AG08396 (cell line): ENCODE measurements around the gene IYD.

Experiments used
- DNase-seq: peaks from one replicate; pipeline ENCODE4 v3.0.0; 2012; ENCODE audit warnings: low spot score, mixed read lengths

Gene IYD

GRCh38 chr6:150394899-150395295 lies 26.1 kb downstream of the IYD start:
- DNase-seq, result no peak

- DNase-seq, result peak; percentile 50
Observed at GRCh38 chr6:150395388-150396009, 26.7 kb downstream of the IYD start.

GRCh38 chr6:150403458-150404246 lies 34.8 kb downstream of the IYD start:
- DNase-seq, result peak; percentile 30

- no peak for DNase-seq
Observed at GRCh38 chr6:150406948-150407347, 38.1 kb downstream of the IYD start.

GRCh38 chr6:150408842-150409241 lies 40.0 kb downstream of the IYD start:
- DNase-seq, result no peak

- DNase-seq, result no peak
Observed at GRCh38 chr6:150409576-150410066, 40.8 kb downstream of the IYD start.

- DNase-seq, result no peak
Observed at GRCh38 chr6:150410399-150410798, 41.6 kb downstream of the IYD start.

- no peak for DNase-seq
Observed at GRCh38 chr6:150410906-150411305, 42.1 kb downstream of the IYD start.

GRCh38 chr6:150412221-150412620 lies 43.4 kb downstream of the IYD start:
- DNase-seq, result no peak

GRCh38 chr6:150413198-150413597 lies 44.4 kb downstream of the IYD start:
- DNase-seq, result no peak

GRCh38 chr6:150413781-150414281 lies 45.0 kb downstream of the IYD start:
- no peak for DNase-seq

- DNase-seq, result no peak
Observed at GRCh38 chr6:150416128-150416527, 47.3 kb downstream of the IYD start.

- no peak for DNase-seq
Observed at GRCh38 chr6:150417250-150417649, 48.4 kb downstream of the IYD start.

GRCh38 chr6:150417899-150418826 lies 49.4 kb downstream of the IYD start:
- DNase-seq, result peak; percentile 64

- DNase-seq, result peak; percentile 67
Observed at GRCh38 chr6:150418827-150419594, 50.2 kb downstream of the IYD start.

- DNase-seq, result no peak
Observed at GRCh38 chr6:150420428-150420827, 51.6 kb downstream of the IYD start.

GRCh38 chr6:150420926-150421325 lies 52.1 kb downstream of the IYD start:
- DNase-seq, result no peak

GRCh38 chr6:150425508-150425907 lies 56.7 kb downstream of the IYD start:
- DNase-seq, result no peak

- no peak for DNase-seq
Observed at GRCh38 chr6:150426198-150426597, 57.4 kb downstream of the IYD start.

- DNase-seq, result no peak
Observed at GRCh38 chr6:150427037-150427602, 58.3 kb downstream of the IYD start.

GRCh38 chr6:150427843-150428242 lies 59.0 kb downstream of the IYD start:
- DNase-seq, result no peak
